ELR (cell line): Measurements from ENCODE around the gene PGAP2.

ENCODE experiments used
- DNase-seq: peaks from one replicate; pipeline ENCODE4 v3.0.0-alpha.2; 2015; ENCODE audit warnings: low read depth

Gene PGAP2

GRCh38 chr11:3832816-3833215 lies 24.5 kb downstream of the PGAP2 start:
- no peak for DNase-seq

- no peak for DNase-seq
Measured at GRCh38 chr11:3833449-3833848, 25.1 kb downstream of the PGAP2 start.

- no peak for DNase-seq
Measured at GRCh38 chr11:3834349-3834663, 25.9 kb downstream of the PGAP2 start.

GRCh38 chr11:3834664-3835461 lies 26.5 kb downstream of the PGAP2 start:
- DNase-seq, result peak; percentile 41

- DNase-seq, result no peak
Measured at GRCh38 chr11:3835751-3836150, 27.4 kb downstream of the PGAP2 start.

GRCh38 chr11:3836903-3837302 lies 28.5 kb downstream of the PGAP2 start:
- no peak for DNase-seq

- DNase-seq, result peak; percentile 22
Measured at GRCh38 chr11:3837793-3838192, 29.4 kb downstream of the PGAP2 start.

- no peak for DNase-seq
Measured at GRCh38 chr11:3838504-3838903, 30.1 kb downstream of the PGAP2 start.

- no peak for DNase-seq
Measured at GRCh38 chr11:3840004-3840869, 31.9 kb downstream of the PGAP2 start.

GRCh38 chr11:3840870-3841425 lies 32.6 kb downstream of the PGAP2 start, which contains the start of gene RHOG:
Gene RHOG, minus strand, starts transcription at chr11:3840959. Its CDS starts 12,821 bp downstream, at chr11:3828138.
- peak; percentile 86 for DNase-seq

GRCh38 chr11:3841426-3842350 lies 33.3 kb downstream of the PGAP2 start:
- DNase-seq, result peak; percentile 88

GRCh38 chr11:3843326-3843725 lies 35.0 kb downstream of the PGAP2 start:
- no peak for DNase-seq

GRCh38 chr11:3845246-3845645 lies 36.9 kb downstream of the PGAP2 start:
- DNase-seq, result no peak

- DNase-seq, result no peak
Measured at GRCh38 chr11:3845670-3846069, 37.3 kb downstream of the PGAP2 start.

- peak; percentile 69 for DNase-seq
Measured at GRCh38 chr11:3849297-3849874, 41.0 kb downstream of the PGAP2 start.

- DNase-seq, result no peak
Measured at GRCh38 chr11:3853545-3853842, 45.1 kb downstream of the PGAP2 start.

GRCh38 chr11:3853899-3854659 lies 45.7 kb downstream of the PGAP2 start:
- no peak for DNase-seq

- DNase-seq, result no peak
Measured at GRCh38 chr11:3854660-3854976, 46.3 kb downstream of the PGAP2 start.

GRCh38 chr11:3854977-3855807 lies 46.8 kb downstream of the PGAP2 start, which contains the start of gene STIM1:
Gene STIM1, plus strand, starts transcription at chr11:3855664. Its CDS starts 607 bp downstream, at chr11:3856271.
- DNase-seq, result peak; percentile 94
